OCI-LY3 (cell line): ENCODE measurements around the gene KYNU.

Source experiments
- H2AFZ ChIP-seq: fragments of 200-600, 300-600 bp; shearing (Covaris generic); 2 replicates; pipeline ENCODE4 v1.6.0; 2014; ENCODE audit warnings: antibody characterized with exemption, low read depth, low read length
- H3K27ac ChIP-seq: fragments of 200-600, 300-600 bp; sonication (generic); 2 replicates; pipeline ENCODE4 v1.5.1; 2014; ENCODE audit warnings: mild to moderate bottlenecking, low read length, moderate library complexity, mixed read lengths
- H3K27me3 ChIP-seq: fragments of 200-600, 300-600 bp; sonication (generic); 2 replicates; pipeline ENCODE4 v1.6.1; 2014; ENCODE audit warnings: low read depth, low read length, mixed read lengths
- H3K36me3 ChIP-seq: fragments of 200-600, 300-600 bp; sonication (generic); replicated peaks from 2 replicates; pipeline ENCODE3; 2014; ENCODE audit warnings: low read depth, low read length, mixed read lengths
- H3K4me1 ChIP-seq: fragments of 300-600, 200-600 bp; sonication (generic); 2 replicates; pipeline ENCODE4 v1.6.1; 2014; ENCODE audit warnings: low read length, mixed read lengths
- H3K4me2 ChIP-seq: fragments of 200-600, 300-600 bp; sonication (generic); 2 replicates; pipeline ENCODE4 v1.6.1; 2014; ENCODE audit warnings: low read length, mixed read lengths
- H3K4me3 ChIP-seq: fragments of 300-600, 200-600 bp; sonication (generic); 2 replicates; pipeline ENCODE4 v1.5.1; 2014; ENCODE audit warnings: antibody characterized with exemption, mild to moderate bottlenecking, low read length, moderate library complexity
- H3K79me2 ChIP-seq: fragments of 300-600, 200-600 bp; shearing (Covaris generic); 2 replicates; pipeline ENCODE4 v1.6.1; 2014; ENCODE audit warnings: mild to moderate bottlenecking, low read length, mixed read lengths
- H3K9ac ChIP-seq: fragments of 300-600, 200-600 bp; shearing (Covaris generic); 2 replicates; pipeline ENCODE4 v1.6.0; 2014; ENCODE audit warnings: mild to moderate bottlenecking, low read length, moderate library complexity
- H3K9me3 ChIP-seq: fragments of 200-600, 300-600 bp; shearing (Covaris generic); 2 replicates; pipeline ENCODE4 v1.6.1; 2014; ENCODE audit warnings: low read length, mixed read lengths; ENCODE audit not compliant: insufficient read depth
- H4K20me1 ChIP-seq: fragments of 200-600, 300-600 bp; sonication (generic); 2 replicates; pipeline ENCODE4 v1.6.1; 2016; ENCODE audit warnings: low read length, mixed read lengths; ENCODE audit not compliant: insufficient read depth
- CTCF ChIP-seq: fragments of 200-600, 300-600 bp; sonication (generic); IDR thresholded peaks from 2 replicates; pipeline ENCODE4 v1.5.1; 2014; ENCODE audit warnings: antibody characterized with exemption, low read length, low read depth
- EZH2phosphoT487 ChIP-seq: fragments of 200-600 bp; shearing (Covaris generic); IDR thresholded peaks from 2 replicates; pipeline ENCODE4 v1.6.1; 2018; ENCODE audit warnings: antibody characterized with exemption, mixed run types, low read depth

The KYNU gene

GRCh38 chr2:142883526-142883925 lies 6.1 kb downstream of the KYNU start:
- no peak overlapping the region for H3K9ac ChIP-seq

DNA sequence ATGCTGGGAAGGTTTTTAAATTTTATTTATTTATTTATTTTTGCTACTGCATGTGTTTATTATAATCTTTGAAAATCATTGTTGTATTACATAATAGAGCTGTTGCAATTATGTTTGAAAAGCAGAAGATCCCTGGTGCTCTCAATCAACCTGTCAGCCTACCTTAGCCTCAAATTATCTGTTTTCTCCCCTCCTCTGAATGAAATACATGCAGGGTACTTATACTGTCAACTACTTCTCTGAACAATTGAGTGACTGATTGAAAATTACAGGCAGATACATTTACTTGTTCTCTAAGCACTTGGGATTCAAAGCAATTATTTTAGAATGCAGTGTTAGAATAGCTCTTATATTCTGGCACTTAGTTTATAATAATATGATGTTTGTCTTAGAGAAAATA lies 8.1 kb downstream of the KYNU start:
- H3K4me3 ChIP-seq, result no peak overlapping the region
- no peaks in the 10 kb centered on the region for H3K36me3 ChIP-seq

More at GRCh38 chr2:142883526-142883925, 6.1 kb downstream of the KYNU start:
- H2AFZ ChIP-seq, result no peak overlapping the region
- no peak overlapping the region for H3K4me3 ChIP-seq
- H3K36me3 ChIP-seq, result no peaks in the 10 kb centered on the region
- peaks cover 19% of the 10 kb centered on the region for H3K4me1 ChIP-seq
- no peak overlapping the region for H3K4me2 ChIP-seq
- peaks cover 6% of the 10 kb centered on the region; the same call in 1 of the 2 replicates for H3K79me2 ChIP-seq
- H3K27ac ChIP-seq, result no peak overlapping the region
- TF ChIP-seq EZH2phosphoT487, result no peak
- no peak for TF ChIP-seq CTCF
- no peaks in the 10 kb centered on the region for H3K9me3 ChIP-seq
- no peaks in the 10 kb centered on the region for H3K27me3 ChIP-seq
- H4K20me1 ChIP-seq, result no peaks in the 10 kb centered on the region

DNA sequence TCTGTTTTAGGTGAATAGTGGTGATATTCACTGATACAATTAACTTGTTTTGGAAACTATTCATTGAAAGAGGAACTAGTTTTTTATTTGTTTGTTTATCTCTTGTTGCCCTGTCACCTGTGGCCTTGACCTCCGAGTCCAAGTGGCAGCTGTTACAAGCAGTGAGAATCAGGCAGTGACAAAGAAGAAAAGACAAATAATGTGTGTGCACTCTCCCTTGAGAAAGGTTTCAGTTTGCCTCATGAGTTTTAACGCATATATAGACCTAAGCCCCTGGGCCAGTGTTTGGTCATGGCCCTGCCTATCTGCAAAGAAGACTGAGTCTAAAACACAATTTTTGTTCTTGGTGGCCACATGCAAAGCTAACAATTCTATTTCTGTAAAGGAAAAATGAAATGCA lies 15.3 kb downstream of the KYNU start:
- no peak overlapping the region for H3K4me2 ChIP-seq
- no peak for TF ChIP-seq EZH2phosphoT487
- TF ChIP-seq CTCF, result no peak
- no peaks in the 10 kb centered on the region for H3K4me1 ChIP-seq
- H4K20me1 ChIP-seq, result no peaks in the 10 kb centered on the region
- no peak overlapping the region for H2AFZ ChIP-seq
- H3K4me3 ChIP-seq, result no peak overlapping the region
- no peak overlapping the region for H3K9ac ChIP-seq
- no peaks in the 10 kb centered on the region for H3K36me3 ChIP-seq
- no peaks in the 10 kb centered on the region for H3K9me3 ChIP-seq
- no peaks in the 10 kb centered on the region for H3K79me2 ChIP-seq
- no peak overlapping the region for H3K27ac ChIP-seq
- H3K27me3 ChIP-seq, result no peaks in the 10 kb centered on the region

More for the DNA sequence above, 8.1 kb downstream of the KYNU start:
- Histone ChIP-seq H2AFZ (no peak overlapping the region), H3K27me3 (no peaks in the 10 kb centered on the region), H3K4me1 (peaks cover 3% of the 10 kb centered on the region; the same call in 1 of the 2 replicates), H3K79me2 (no peaks in the 10 kb centered on the region), H3K27ac (no peak overlapping the region), H3K4me2 (no peak overlapping the region), H3K9ac (no peak overlapping the region), H4K20me1 (no peaks in the 10 kb centered on the region), H3K9me3 (no peaks in the 10 kb centered on the region)
- TF ChIP-seq EZH2phosphoT487, result no peak
- no peak for TF ChIP-seq CTCF

DNA sequence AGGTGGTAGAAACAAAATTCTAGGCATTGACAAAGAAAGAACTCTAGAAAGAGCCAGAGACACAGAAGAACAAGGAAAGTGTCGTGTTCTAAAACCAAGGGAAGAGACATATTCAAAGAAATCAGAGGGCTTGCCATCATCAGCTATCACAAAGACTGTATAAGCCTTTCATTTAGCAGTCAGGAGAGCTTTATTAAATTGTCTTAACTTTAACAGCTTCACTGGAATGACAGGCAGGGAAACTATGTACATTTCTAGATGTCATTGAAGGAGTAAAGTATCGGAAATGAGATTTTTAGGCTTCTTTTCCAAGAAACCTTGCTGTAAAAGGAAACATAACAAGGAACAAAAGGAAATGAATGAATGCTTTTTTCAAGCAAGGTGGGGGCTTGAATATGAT lies 15.8 kb downstream of the KYNU start:
- Histone ChIP-seq H3K27ac (no peak overlapping the region), H2AFZ (no peak overlapping the region), H3K79me2 (no peaks in the 10 kb centered on the region), H3K4me1 (no peaks in the 10 kb centered on the region), H3K4me3 (no peak overlapping the region), H3K9me3 (no peaks in the 10 kb centered on the region), H3K4me2 (no peak overlapping the region), H4K20me1 (no peaks in the 10 kb centered on the region), H3K9ac (no peak overlapping the region), H3K36me3 (no peaks in the 10 kb centered on the region), H3K27me3 (no peaks in the 10 kb centered on the region)
- no peak for TF ChIP-seq CTCF
- no peak for TF ChIP-seq EZH2phosphoT487
